Measurements from ENCODE around the gene MYH3.

Gene MYH3

GRCh38 chr17:10648956-10649355, 8.2 kb downstream of the MYH3 start:
- DNase-seq (ENCODE audit: low read depth), result peak; percentile 92

GRCh38 chr17:10648381-10648780, 8.7 kb downstream of the MYH3 start:
- peak; percentile 43 for DNase-seq (ENCODE audit: low read depth)

GRCh38 chr17:10646392-10646990, 10.6 kb downstream of the MYH3 start:
- peak; percentile 81 for DNase-seq (ENCODE audit: low read depth)

GRCh38 chr17:10640475-10640874, 16.6 kb downstream of the MYH3 start:
- peak; percentile 12 for DNase-seq (ENCODE audit: low read depth)

GRCh38 chr17:10638151-10638550, 19.0 kb downstream of the MYH3 start:
- no peak for DNase-seq (ENCODE audit: low read depth)

- no peak for DNase-seq (ENCODE audit: low read depth)
These were observed 21.8 kb downstream of the MYH3 start for GRCh38 chr17:10635290-10635689.

GRCh38 chr17:10633738-10634379, 23.2 kb downstream of the MYH3 start:
- DNase-seq (ENCODE audit: low read depth), result no peak

- DNase-seq (ENCODE audit: low read depth), result no peak
These were observed 25.4 kb downstream of the MYH3 start for GRCh38 chr17:10631701-10632100.

- peak; percentile 44 for DNase-seq (ENCODE audit: low read depth)
These were observed 25.9 kb downstream of the MYH3 start for GRCh38 chr17:10631048-10631700.

- no peak for DNase-seq (ENCODE audit: low read depth)
These were observed 27.4 kb downstream of the MYH3 start for GRCh38 chr17:10629706-10630105.

GRCh38 chr17:10628756-10629155, 28.4 kb downstream of the MYH3 start:
- DNase-seq (ENCODE audit: low read depth), result no peak

- no peak for DNase-seq (ENCODE audit: low read depth)
These were observed 30.7 kb downstream of the MYH3 start for GRCh38 chr17:10626390-10626789.

- no peak for DNase-seq (ENCODE audit: low read depth)
These were observed 32.1 kb downstream of the MYH3 start for GRCh38 chr17:10624969-10625368.

GRCh38 chr17:10623737-10624338, 33.3 kb downstream of the MYH3 start:
- DNase-seq (ENCODE audit: low read depth), result no peak

- peak; percentile 65 for DNase-seq (ENCODE audit: low read depth)
These were observed 34.3 kb downstream of the MYH3 start for GRCh38 chr17:10622617-10623485.

- no peak for DNase-seq (ENCODE audit: low read depth)
These were observed 35.7 kb downstream of the MYH3 start for GRCh38 chr17:10621397-10621796.

GRCh38 chr17:10620823-10621222, 36.3 kb downstream of the MYH3 start:
- no peak for DNase-seq (ENCODE audit: low read depth)

GRCh38 chr17:10618202-10618635, 38.9 kb downstream of the MYH3 start:
- DNase-seq (ENCODE audit: low read depth), result peak; percentile 78

- DNase-seq (ENCODE audit: low read depth), result no peak
These were observed 40.0 kb downstream of the MYH3 start for GRCh38 chr17:10617120-10617505.

GRCh38 chr17:10616502-10617119, 40.5 kb downstream of the MYH3 start:
- peak; percentile 77 for DNase-seq (ENCODE audit: low read depth)

- peak; percentile 72 for DNase-seq (ENCODE audit: low read depth)
These were observed 42.5 kb downstream of the MYH3 start for GRCh38 chr17:10614536-10615155.
